Measurements from ENCODE around the gene CHRNB1.

Gene CHRNB1

GRCh38 chr17:7448461-7448860 lies 3.6 kb downstream of the CHRNB1 start:
- Mint-ChIP-seq H3K27ac (ENCODE audit: low read depth) (no peak overlapping the region), H3K4me1 (peaks cover 17% of the 10 kb centered on the region), H3K4me3 (no peak overlapping the region), H3K36me3 (ENCODE audit: insufficient read depth) (peaks cover 9% of the 10 kb centered on the region), H3K27me3 (peaks cover 40% of the 10 kb centered on the region), H3K9me3 (no peaks in the 10 kb centered on the region)
- no peak for ATAC-seq (replicated peaks; ENCODE audit: extremely low read depth, poor library complexity, severe bottlenecking)
- no peak for DNase-seq (ENCODE audit: low spot score in 2 of 2)

GRCh38 chr17:7459961-7460545 lies 15.2 kb downstream of the CHRNB1 start:
- H3K36me3 Mint-ChIP-seq (ENCODE audit: insufficient read depth): peaks cover 31% of the 10 kb centered on the region
- H3K27ac Mint-ChIP-seq (ENCODE audit: low read depth): no peak overlapping the region

GRCh38 chr17:7460850-7461660 lies 16.2 kb downstream of the CHRNB1 start:
- H3K36me3 Mint-ChIP-seq (ENCODE audit: insufficient read depth): peaks cover 25% of the 10 kb centered on the region
- no peak overlapping the region for H3K27ac Mint-ChIP-seq (ENCODE audit: low read depth)
- H3K4me1 Mint-ChIP-seq: peaks cover 12% of the 10 kb centered on the region

More at GRCh38 chr17:7459961-7460545, 15.2 kb downstream of the CHRNB1 start:
- ATAC-seq (replicated peaks; ENCODE audit: extremely low read depth, poor library complexity, severe bottlenecking) (no peak), DNase-seq (ENCODE audit: low spot score in 2 of 2) (no peak)
- Mint-ChIP-seq H3K4me3 (no peak overlapping the region), H3K4me1 (peaks cover 16% of the 10 kb centered on the region), H3K27me3 (no peaks in the 10 kb centered on the region), H3K9me3 (no peaks in the 10 kb centered on the region)

DNA sequence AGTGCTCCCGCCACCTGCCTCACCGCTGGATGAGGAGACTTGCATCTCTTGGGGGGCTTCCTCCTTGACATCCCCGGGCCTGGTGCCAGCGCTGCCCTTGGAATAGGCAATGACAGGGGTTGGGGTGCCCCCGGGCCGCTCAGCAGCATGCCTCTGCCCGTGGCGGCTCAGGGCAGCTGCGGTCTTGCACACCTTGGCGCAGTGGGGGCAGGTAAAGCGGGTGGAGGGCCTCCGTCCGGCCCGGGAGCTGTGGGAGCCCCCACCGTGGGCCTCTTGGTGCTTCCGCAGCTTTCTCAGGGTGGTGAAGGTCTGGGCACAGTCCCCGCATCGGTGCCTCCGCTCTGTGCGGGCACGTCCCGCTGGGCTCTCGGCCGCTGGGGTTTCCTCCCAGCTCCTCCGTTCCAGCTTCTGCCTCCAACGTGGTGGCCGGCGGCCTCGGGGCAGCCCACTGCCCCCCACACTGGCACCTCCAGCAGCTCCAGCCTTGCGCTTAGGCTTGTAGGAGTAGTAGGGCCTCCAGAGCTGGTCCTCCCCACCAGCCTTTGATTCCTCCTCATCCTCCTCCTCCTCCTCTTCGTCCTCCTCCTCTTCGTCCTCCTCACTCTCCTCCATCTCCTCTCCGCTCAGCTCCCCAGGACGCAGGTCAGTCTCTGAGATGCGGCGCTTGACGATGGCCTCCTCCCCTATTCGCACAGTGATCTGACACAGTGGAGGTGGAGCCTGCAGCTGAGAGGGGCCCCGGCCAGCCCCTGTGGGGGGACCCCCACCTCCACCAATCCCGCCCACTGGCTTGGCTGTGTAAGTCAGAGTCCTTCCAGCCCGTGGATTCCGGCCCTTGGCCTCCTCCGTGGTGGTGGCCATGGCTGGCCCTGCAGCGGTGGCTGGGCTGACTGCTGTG lies 17.9 kb downstream of the CHRNB1 start:
- ATAC-seq (replicated peaks; ENCODE audit: extremely low read depth, poor library complexity, severe bottlenecking) (no peak), DNase-seq (ENCODE audit: low spot score in 2 of 2) (no peak)
- Mint-ChIP-seq H3K9me3 (no peaks in the 10 kb centered on the region), H3K27me3 (no peaks in the 10 kb centered on the region), H3K36me3 (ENCODE audit: insufficient read depth) (peaks cover 25% of the 10 kb centered on the region), H3K4me1 (peaks cover 13% of the 10 kb centered on the region), H3K27ac (ENCODE audit: low read depth) (no peak overlapping the region), H3K4me3 (no peak overlapping the region)

More at GRCh38 chr17:7460850-7461660, 16.2 kb downstream of the CHRNB1 start:
- ATAC-seq (replicated peaks; ENCODE audit: extremely low read depth, poor library complexity, severe bottlenecking): no peak
- no peak overlapping the region for H3K4me3 Mint-ChIP-seq
- DNase-seq (ENCODE audit: low spot score in 2 of 2): no peak
- no peaks in the 10 kb centered on the region for H3K27me3 Mint-ChIP-seq
- no peaks in the 10 kb centered on the region for H3K9me3 Mint-ChIP-seq

DNA sequence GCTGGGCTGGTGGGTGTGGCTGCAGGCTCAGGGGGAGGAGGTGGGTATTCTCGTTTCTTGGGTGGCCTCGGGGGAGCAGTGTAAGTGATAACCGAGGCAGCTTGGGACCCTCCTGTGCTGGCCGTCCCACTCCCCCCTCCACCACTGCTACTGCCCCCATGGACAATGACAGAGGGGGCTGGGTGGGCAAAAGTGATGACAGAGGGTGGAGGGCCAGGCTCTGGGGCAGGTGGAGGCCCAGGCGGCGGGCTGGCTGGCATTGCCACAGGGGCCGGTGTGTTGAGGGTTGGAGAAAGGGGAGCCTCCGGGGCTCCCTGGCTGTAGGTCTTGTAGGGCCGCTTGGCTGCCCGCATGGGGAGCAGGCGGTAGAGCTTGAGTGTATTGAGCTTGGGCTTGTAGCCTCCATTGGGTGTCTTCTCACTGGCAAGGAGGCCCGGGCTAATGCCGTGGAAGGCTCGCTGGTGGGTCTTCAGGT lies 18.5 kb downstream of the CHRNB1 start:
- Mint-ChIP-seq H3K27ac (ENCODE audit: low read depth) (no peak overlapping the region), H3K36me3 (ENCODE audit: insufficient read depth) (peaks cover 27% of the 10 kb centered on the region), H3K4me3 (no peak overlapping the region), H3K27me3 (no peaks in the 10 kb centered on the region), H3K9me3 (no peaks in the 10 kb centered on the region), H3K4me1 (peaks cover 14% of the 10 kb centered on the region)
- DNase-seq (ENCODE audit: low spot score in 2 of 2): no peak
- no peak for ATAC-seq (replicated peaks; ENCODE audit: extremely low read depth, poor library complexity, severe bottlenecking)

GRCh38 chr17:7464081-7464480 lies 19.2 kb downstream of the CHRNB1 start:
- peaks cover 27% of the 10 kb centered on the region for H3K36me3 Mint-ChIP-seq (ENCODE audit: insufficient read depth)

GRCh38 chr17:7465597-7466275 lies 20.9 kb downstream of the CHRNB1 start:
- Mint-ChIP-seq H3K9me3 (no peaks in the 10 kb centered on the region), H3K4me1 (peaks cover 21% of the 10 kb centered on the region), H3K27me3 (no peaks in the 10 kb centered on the region), H3K4me3 (no peak overlapping the region), H3K27ac (ENCODE audit: low read depth) (peak overlapping the region; percentile 61), H3K36me3 (ENCODE audit: insufficient read depth) (peaks cover 25% of the 10 kb centered on the region)
- ATAC-seq (replicated peaks; ENCODE audit: extremely low read depth, poor library complexity, severe bottlenecking) (no peak), DNase-seq (ENCODE audit: low spot score in 2 of 2) (no peak)

More at GRCh38 chr17:7464081-7464480, 19.2 kb downstream of the CHRNB1 start:
- H3K9me3 Mint-ChIP-seq: no peaks in the 10 kb centered on the region
- no peaks in the 10 kb centered on the region for H3K27me3 Mint-ChIP-seq
- DNase-seq (ENCODE audit: low spot score in 2 of 2): no peak
- H3K4me1 Mint-ChIP-seq: peaks cover 19% of the 10 kb centered on the region
- H3K27ac Mint-ChIP-seq (ENCODE audit: low read depth): no peak overlapping the region
- ATAC-seq (replicated peaks; ENCODE audit: extremely low read depth, poor library complexity, severe bottlenecking): no peak
- H3K4me3 Mint-ChIP-seq: no peak overlapping the region

DNA sequence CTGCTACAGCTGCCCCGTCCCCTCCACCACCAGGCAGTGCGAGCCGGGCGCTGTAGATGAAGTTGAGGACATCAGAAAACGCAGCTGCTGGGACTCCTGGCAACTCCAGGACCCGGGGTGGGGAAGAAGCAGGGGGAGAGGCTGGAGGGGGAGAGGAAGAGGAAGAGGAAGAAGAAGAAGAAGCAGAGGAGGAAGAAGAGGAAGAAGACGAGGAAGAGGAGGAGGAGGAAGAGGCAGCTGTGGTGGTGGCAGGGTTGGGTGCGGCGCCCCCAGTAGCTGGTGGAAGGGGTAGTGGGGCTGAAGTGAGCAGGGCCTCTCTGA lies 21.4 kb downstream of the CHRNB1 start:
- no peaks in the 10 kb centered on the region for H3K27me3 Mint-ChIP-seq
- peak overlapping the region; percentile 61 for H3K27ac Mint-ChIP-seq (ENCODE audit: low read depth)

GRCh38 chr17:7466639-7467341 lies 21.9 kb downstream of the CHRNB1 start:
- Mint-ChIP-seq H3K9me3 (no peaks in the 10 kb centered on the region), H3K27ac (ENCODE audit: low read depth) (peak overlapping the region; percentile 61), H3K4me1 (peaks cover 23% of the 10 kb centered on the region), H3K27me3 (no peaks in the 10 kb centered on the region), H3K36me3 (ENCODE audit: insufficient read depth) (peaks cover 25% of the 10 kb centered on the region), H3K4me3 (no peak overlapping the region)
- no peak for ATAC-seq (replicated peaks; ENCODE audit: extremely low read depth, poor library complexity, severe bottlenecking)
- DNase-seq (ENCODE audit: low spot score in 2 of 2): no peak

More for the DNA sequence above, 21.4 kb downstream of the CHRNB1 start:
- Mint-ChIP-seq H3K36me3 (ENCODE audit: insufficient read depth) (peaks cover 25% of the 10 kb centered on the region), H3K9me3 (no peaks in the 10 kb centered on the region), H3K4me3 (no peak overlapping the region), H3K4me1 (peaks cover 20% of the 10 kb centered on the region)
- DNase-seq (ENCODE audit: low spot score in 2 of 2) (no peak), ATAC-seq (replicated peaks; ENCODE audit: extremely low read depth, poor library complexity, severe bottlenecking) (no peak)

DNA sequence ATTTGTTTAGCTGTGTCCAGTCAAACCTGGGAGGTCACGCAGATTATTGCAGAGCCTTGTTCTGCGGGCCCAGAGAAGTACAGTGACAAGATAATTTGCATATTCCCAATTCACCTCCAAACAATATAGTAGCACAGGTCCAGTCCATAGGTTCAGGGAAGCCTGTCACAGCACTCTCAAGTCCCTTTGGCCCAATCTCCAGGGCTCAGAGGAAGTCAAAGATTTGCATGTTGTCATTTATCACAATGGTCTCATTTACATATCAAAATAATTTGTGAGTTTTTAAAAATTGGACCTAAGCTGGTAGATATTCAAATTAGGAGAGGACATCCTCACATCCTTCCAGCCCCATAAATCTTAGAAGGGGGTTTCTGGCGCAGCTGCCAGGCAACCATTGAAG lies 22.6 kb downstream of the CHRNB1 start:
- no peak for ATAC-seq (replicated peaks; ENCODE audit: extremely low read depth, poor library complexity, severe bottlenecking)
- H3K36me3 Mint-ChIP-seq (ENCODE audit: insufficient read depth): peaks cover 25% of the 10 kb centered on the region
- H3K4me3 Mint-ChIP-seq: no peak overlapping the region

DNA sequence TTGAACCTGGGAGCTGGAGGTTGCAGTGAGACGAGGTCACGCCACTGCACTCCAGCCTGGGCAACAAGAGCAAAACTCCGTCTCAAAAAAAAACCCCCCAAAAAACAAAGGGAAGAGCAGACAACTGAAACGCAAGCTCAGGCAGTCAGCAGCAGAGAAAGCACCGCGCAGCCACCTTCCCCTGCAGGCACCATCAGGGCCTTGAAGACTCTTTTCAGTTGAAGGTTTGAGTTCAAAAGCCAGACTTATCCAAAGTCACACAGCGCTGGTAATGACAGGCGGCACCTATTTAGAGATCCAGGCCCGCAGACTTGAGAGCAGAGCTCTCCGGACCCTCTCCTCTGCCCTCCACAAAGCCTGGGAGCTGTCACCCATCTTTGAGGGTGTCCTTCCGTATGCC lies 23.4 kb downstream of the CHRNB1 start:
- ATAC-seq (replicated peaks; ENCODE audit: extremely low read depth, poor library complexity, severe bottlenecking) (no peak), DNase-seq (ENCODE audit: low spot score in 2 of 2) (no peak)
- H3K27ac Mint-ChIP-seq (ENCODE audit: low read depth): no peak overlapping the region
- peaks cover 21% of the 10 kb centered on the region for H3K36me3 Mint-ChIP-seq (ENCODE audit: insufficient read depth)
- no peak overlapping the region for H3K4me3 Mint-ChIP-seq
- H3K9me3 Mint-ChIP-seq: no peaks in the 10 kb centered on the region
- H3K4me1 Mint-ChIP-seq: peaks cover 28% of the 10 kb centered on the region
- no peaks in the 10 kb centered on the region for H3K27me3 Mint-ChIP-seq

More for the DNA sequence above, 22.6 kb downstream of the CHRNB1 start:
- H3K4me1 Mint-ChIP-seq: peaks cover 28% of the 10 kb centered on the region
- H3K9me3 Mint-ChIP-seq: no peaks in the 10 kb centered on the region
- no peaks in the 10 kb centered on the region for H3K27me3 Mint-ChIP-seq
- no peak for DNase-seq (ENCODE audit: low spot score in 2 of 2)
- H3K27ac Mint-ChIP-seq (ENCODE audit: low read depth): no peak overlapping the region

All from central memory CD8-positive, alpha-beta T cell (primary cell).